OCI-LY1 (cell line): ENCODE measurements around the gene MPDU1.
A peak's percentile ranks its signal among the peaks of the same experiment; 100 is the strongest.

Experiments
- H2AFZ ChIP-seq: fragments of 200-600 bp; sonication (generic), shearing (Covaris generic); 2 replicates; pipeline ENCODE4 v1.6.0; 2014; ENCODE audit warnings: antibody characterized with exemption, mild to moderate bottlenecking, low read length
- H3F3A ChIP-seq: fragments of 200-600 bp; sonication (generic), shearing (Covaris generic); 2 replicates; pipeline ENCODE4 v1.6.0; 2014; ENCODE audit warnings: mild to moderate bottlenecking, antibody characterized with exemption, low read length, moderate library complexity; ENCODE audit not compliant: insufficient read depth
- H3K27ac ChIP-seq: fragments of 200-600 bp; sonication (generic); 2 replicates; pipeline ENCODE4 v1.5.1; 2014; ENCODE audit warnings: low read length, mixed run types, mild to moderate bottlenecking, low read depth; ENCODE audit not compliant: poor library complexity, severe bottlenecking
- H3K27me3 ChIP-seq: fragments of 200-600 bp; sonication (generic); 2 replicates; pipeline ENCODE4 v1.6.0; 2014; ENCODE audit warnings: antibody characterized with exemption, mild to moderate bottlenecking, low read length, moderate library complexity; ENCODE audit not compliant: insufficient read depth
- H3K36me3 ChIP-seq: fragments of 200-600 bp; sonication (generic); 2 replicates; pipeline ENCODE4 v1.6.1; 2014; ENCODE audit warnings: mild to moderate bottlenecking, antibody characterized with exemption, low read length, moderate library complexity, mixed read lengths; ENCODE audit not compliant: insufficient read depth
- H3K4me1 ChIP-seq: fragments of 200-600 bp; sonication (generic); 2 replicates; pipeline ENCODE4 v1.5.1; 2014; ENCODE audit warnings: mild to moderate bottlenecking, low read length, moderate library complexity; ENCODE audit not compliant: insufficient read depth, severe bottlenecking
- H3K4me2 ChIP-seq: fragments of 200-600 bp; sonication (generic), shearing (Covaris generic); 2 replicates; pipeline ENCODE4 v1.6.1; 2014; ENCODE audit warnings: low read length
- H3K4me3 ChIP-seq: fragments of 200-600 bp; sonication (generic); 2 replicates; pipeline ENCODE4 v1.5.1; 2014; ENCODE audit warnings: low read length, low read depth, mild to moderate bottlenecking, mixed read lengths; ENCODE audit not compliant: poor library complexity, severe bottlenecking
- H3K79me2 ChIP-seq: fragments of 200-600 bp; shearing (Covaris generic); 2 replicates; pipeline ENCODE4 v1.6.1; 2016; ENCODE audit warnings: mixed run types, low read length, mixed read lengths; ENCODE audit not compliant: insufficient read depth
- H3K9ac ChIP-seq: fragments of 200-600 bp; sonication (generic), shearing (Covaris generic); 2 replicates; pipeline ENCODE4 v1.6.1; 2014; ENCODE audit warnings: mild to moderate bottlenecking, low read length, mixed read lengths
- H3K9me2 ChIP-seq: fragments of 200-600 bp; sonication (generic), shearing (Covaris generic); 2 replicates; pipeline ENCODE4 v1.6.1; 2014; ENCODE audit warnings: low read depth, mild to moderate bottlenecking, low read length, mixed read lengths
- H3K9me3 ChIP-seq: fragments of 200-600 bp; shearing (Covaris generic); 2 replicates; pipeline ENCODE4 v1.6.1; 2014; ENCODE audit warnings: low read length, mixed read lengths
- H4K20me1 ChIP-seq: fragments of 200-600 bp; sonication (generic), shearing (Covaris generic); 2 replicates; pipeline ENCODE4 v1.6.0; 2016; ENCODE audit warnings: mild to moderate bottlenecking, low read length; ENCODE audit not compliant: insufficient read depth
- EZH2 ChIP-seq: fragments of 200-600 bp; sonication (generic), shearing (Covaris generic); IDR thresholded peaks from 2 replicates; pipeline ENCODE4 v1.8.0; 2017; ENCODE audit warnings: borderline replicate concordance, mixed run types, mild to moderate bottlenecking, antibody characterized with exemption, low read length, moderate library complexity, mixed read lengths
- TF ChIP-seq, protein P1 (sequence below): fragments of 200-600 bp; sonication (generic), shearing (Covaris generic); IDR thresholded peaks from 2 replicates; pipeline ENCODE4 v1.5.1; 2017; ENCODE audit warnings: mild to moderate bottlenecking, antibody characterized with exemption, low read length, moderate library complexity, mixed read lengths

The MPDU1 gene

DNA sequence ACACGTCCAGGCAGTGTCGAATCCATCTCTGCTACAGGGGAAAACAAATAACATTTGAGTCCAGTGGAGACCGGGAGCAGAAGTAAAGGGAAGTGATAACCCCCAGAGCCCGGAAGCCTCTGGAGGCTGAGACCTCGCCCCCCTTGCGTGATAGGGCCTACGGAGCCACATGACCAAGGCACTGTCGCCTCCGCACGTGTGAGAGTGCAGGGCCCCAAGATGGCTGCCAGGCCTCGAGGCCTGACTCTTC lies 11.4 kb upstream of the MPDU1 start:
- H3K9me2 ChIP-seq: no peaks in the 10 kb centered on the region
- peaks cover 25% of the 10 kb centered on the region for H3F3A ChIP-seq
- H3K27me3 ChIP-seq: no peaks in the 10 kb centered on the region
- peaks cover 5% of the 10 kb centered on the region; the same call in 1 of the 2 replicates for H4K20me1 ChIP-seq
- peak overlapping the region; percentile 61 for H3K27ac ChIP-seq
- peak overlapping the region; percentile 85 for H3K4me2 ChIP-seq
- no peaks in the 10 kb centered on the region for H3K9me3 ChIP-seq
- H3K79me2 ChIP-seq: peaks cover 28% of the 10 kb centered on the region
- H3K4me3 ChIP-seq: peak overlapping the region; percentile 94
- peaks cover 29% of the 10 kb centered on the region for H3K4me1 ChIP-seq
- no peak overlapping the region for H2AFZ ChIP-seq
- peaks cover 85% of the 10 kb centered on the region for H3K36me3 ChIP-seq
- H3K9ac ChIP-seq: peak overlapping the region; percentile 93
- TF ChIP-seq, protein P1, sequence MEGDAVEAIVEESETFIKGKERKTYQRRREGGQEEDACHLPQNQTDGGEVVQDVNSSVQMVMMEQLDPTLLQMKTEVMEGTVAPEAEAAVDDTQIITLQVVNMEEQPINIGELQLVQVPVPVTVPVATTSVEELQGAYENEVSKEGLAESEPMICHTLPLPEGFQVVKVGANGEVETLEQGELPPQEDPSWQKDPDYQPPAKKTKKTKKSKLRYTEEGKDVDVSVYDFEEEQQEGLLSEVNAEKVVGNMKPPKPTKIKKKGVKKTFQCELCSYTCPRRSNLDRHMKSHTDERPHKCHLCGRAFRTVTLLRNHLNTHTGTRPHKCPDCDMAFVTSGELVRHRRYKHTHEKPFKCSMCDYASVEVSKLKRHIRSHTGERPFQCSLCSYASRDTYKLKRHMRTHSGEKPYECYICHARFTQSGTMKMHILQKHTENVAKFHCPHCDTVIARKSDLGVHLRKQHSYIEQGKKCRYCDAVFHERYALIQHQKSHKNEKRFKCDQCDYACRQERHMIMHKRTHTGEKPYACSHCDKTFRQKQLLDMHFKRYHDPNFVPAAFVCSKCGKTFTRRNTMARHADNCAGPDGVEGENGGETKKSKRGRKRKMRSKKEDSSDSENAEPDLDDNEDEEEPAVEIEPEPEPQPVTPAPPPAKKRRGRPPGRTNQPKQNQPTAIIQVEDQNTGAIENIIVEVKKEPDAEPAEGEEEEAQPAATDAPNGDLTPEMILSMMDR: no peak
- TF ChIP-seq EZH2: no peak

DNA sequence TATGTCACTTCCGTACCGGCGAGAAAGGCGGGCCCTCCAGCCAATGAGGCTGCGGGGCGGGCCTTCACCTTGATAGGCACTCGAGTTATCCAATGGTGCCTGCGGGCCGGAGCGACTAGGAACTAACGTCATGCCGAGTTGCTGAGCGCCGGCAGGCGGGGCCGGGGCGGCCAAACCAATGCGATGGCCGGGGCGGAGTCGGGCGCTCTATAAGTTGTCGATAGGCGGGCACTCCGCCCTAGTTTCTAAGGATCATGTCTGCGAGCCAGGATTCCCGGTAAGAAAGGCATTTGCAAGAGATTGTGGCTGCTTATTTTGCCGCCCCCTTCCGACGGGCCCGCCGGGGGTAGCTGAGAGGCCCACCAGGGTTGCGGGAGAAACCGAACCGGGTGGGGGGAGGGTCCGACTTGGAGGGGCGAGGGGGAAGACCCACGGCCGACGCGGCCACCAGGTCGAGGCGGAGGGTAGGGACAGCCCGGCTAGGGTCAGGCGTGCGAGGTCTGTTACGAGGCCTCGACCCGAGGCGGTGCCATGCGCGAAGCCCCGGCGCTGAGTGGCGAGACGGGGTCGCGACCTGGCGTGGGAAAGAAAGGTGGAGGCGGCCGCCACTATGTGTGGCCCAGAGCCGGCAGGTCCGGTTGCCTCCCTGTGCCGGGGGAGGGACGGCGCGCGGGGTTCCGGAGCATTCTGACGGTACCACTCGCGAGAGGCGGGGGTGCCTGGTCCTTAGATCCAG lies 10.9 kb upstream of the MPDU1 start:
- Histone ChIP-seq H3K4me3 (peak overlapping the region; percentile 94), H4K20me1 (peaks cover 5% of the 10 kb centered on the region; the same call in 1 of the 2 replicates), H3K27me3 (no peaks in the 10 kb centered on the region), H3K9ac (peak overlapping the region; percentile 97), H2AFZ (no peak overlapping the region), H3F3A (peaks cover 27% of the 10 kb centered on the region), H3K4me2 (peak overlapping the region; percentile 90), H3K36me3 (peaks cover 85% of the 10 kb centered on the region), H3K79me2 (peaks cover 28% of the 10 kb centered on the region), H3K4me1 (peaks cover 29% of the 10 kb centered on the region), H3K27ac (peak overlapping the region; percentile 90), H3K9me2 (no peaks in the 10 kb centered on the region), H3K9me3 (no peaks in the 10 kb centered on the region)
- TF ChIP-seq EZH2: no peak
- TF ChIP-seq, protein P1: no peak

DNA sequence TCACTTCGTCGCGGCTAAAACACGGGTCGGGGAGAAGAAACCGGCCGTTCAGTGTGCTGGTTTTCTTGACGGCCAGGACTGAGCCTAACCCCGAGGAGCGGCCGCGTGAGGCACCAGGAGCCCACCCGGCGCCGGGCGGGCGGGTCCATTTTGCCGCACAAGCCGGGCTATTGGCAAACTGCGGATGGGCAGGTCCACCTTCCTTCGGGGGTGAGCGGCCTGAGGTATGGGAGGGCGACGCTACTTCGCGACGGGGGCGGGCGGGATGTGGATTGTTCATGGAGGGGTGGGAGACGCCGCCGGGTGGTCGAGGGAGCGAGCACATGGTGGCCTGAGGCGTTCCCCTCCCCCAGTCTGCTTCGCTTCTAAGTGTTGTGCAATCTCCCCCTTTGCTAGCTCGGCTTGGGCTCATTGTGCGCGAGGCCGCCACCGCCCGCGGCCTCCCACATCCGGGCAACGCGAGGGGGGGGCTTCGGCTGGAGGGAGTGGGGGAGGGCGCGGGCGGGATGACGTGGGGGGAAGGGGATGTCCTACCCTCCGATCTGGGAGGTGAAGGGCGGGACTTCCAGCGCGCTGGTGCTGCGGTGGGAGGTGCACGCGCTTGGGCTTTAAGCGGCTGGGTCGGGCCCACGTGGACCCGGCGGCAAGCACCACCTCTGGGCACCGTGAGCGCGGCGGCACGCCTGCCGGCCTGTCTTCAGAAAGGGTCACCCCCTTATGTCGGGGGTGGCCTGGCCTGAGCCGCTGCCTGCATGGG lies 10.2 kb upstream of the MPDU1 start:
- H3K4me3 ChIP-seq: peak overlapping the region; percentile 94
- peaks cover 29% of the 10 kb centered on the region for H3K4me1 ChIP-seq
- peaks cover 28% of the 10 kb centered on the region for H3K79me2 ChIP-seq
- peak overlapping the region; percentile 90 for H3K27ac ChIP-seq
- H3K9me3 ChIP-seq: no peaks in the 10 kb centered on the region
- peaks cover 31% of the 10 kb centered on the region for H3F3A ChIP-seq
- H3K9ac ChIP-seq: peak overlapping the region; percentile 97
- TF ChIP-seq EZH2: no peak
- TF ChIP-seq, protein P1: no peak
- H3K27me3 ChIP-seq: no peaks in the 10 kb centered on the region
- H3K36me3 ChIP-seq: peaks cover 90% of the 10 kb centered on the region
- no peaks in the 10 kb centered on the region for H3K9me2 ChIP-seq
- peaks cover 5% of the 10 kb centered on the region; the same call in 1 of the 2 replicates for H4K20me1 ChIP-seq
- H2AFZ ChIP-seq: no peak overlapping the region
- peak overlapping the region; percentile 90 for H3K4me2 ChIP-seq
